Tibial artery (tissue), 4 donors: ENCODE data around the gene AGXT.

Experiments
- DNase-seq, 2 donors: peaks; one replicate each; pipeline ENCODE4 v3.0.0-alpha.2; 2019
- H3K27ac ChIP-seq, 2 donors: fragments of 200-600 bp; sonication (generic) in 1 of 2; 1 replicate in 1 of 2; 2 replicates in 1 of 2; pipeline ENCODE4 v1.5.1; 2018 to 2019; ENCODE audit warnings: mild to moderate bottlenecking in 1 of 2
- H3K27me3 ChIP-seq, 2 donors: fragments of 200-600 bp; sonication (generic) in 1 of 2; one replicate each; pipeline versions ENCODE4 v1.5.1 to v1.6.0; 2016 to 2019
- H3K36me3 ChIP-seq, 3 donors: fragments of 200-600 bp; sonication (generic) in 2 of 3; one replicate each; pipeline ENCODE4 v1.5.1; 2016 to 2019; ENCODE audit warnings: mild to moderate bottlenecking in 2 of 3
- H3K4me1 ChIP-seq, 4 donors: fragments of 200-600 bp; sonication (generic) in 2 of 4; 1 replicate in 3 of 4; 2 replicates in 1 of 4; pipeline ENCODE4 v1.5.1; 2016 to 2019
- H3K4me3 ChIP-seq, 2 donors: fragments of 200-600 bp; sonication (generic) in 1 of 2; 1 replicate in 1 of 2; 2 replicates in 1 of 2; pipeline ENCODE4 v1.5.1; 2018 to 2019; ENCODE audit warnings: mild to moderate bottlenecking in 2 of 2
- H3K9me3 ChIP-seq, 3 donors: fragments of 200-600 bp; sonication (generic) in 1 of 3; one replicate each; pipeline ENCODE4 v1.5.1; 2016 to 2019
- CTCF ChIP-seq, 2 experiments: fragments of 200-600 bp in 1 of 2; fragments of 450-650 bp in 1 of 2; IDR thresholded peaks; one replicate each; pipeline ENCODE4 v1.5.1; 2017 to 2019; ENCODE audit warnings: antibody characterized with exemption in 2 of 2, mild to moderate bottlenecking in 1 of 2, moderate library complexity in 1 of 2
- intact Hi-C: fragments of 100-400 bp; cut with DNase I; formaldehyde crosslinking; loops from one replicate; pipeline ENCODE4 v1.15.0; 2023; ENCODE audit warnings: low total_unique reads

AGXT gene

DNA sequence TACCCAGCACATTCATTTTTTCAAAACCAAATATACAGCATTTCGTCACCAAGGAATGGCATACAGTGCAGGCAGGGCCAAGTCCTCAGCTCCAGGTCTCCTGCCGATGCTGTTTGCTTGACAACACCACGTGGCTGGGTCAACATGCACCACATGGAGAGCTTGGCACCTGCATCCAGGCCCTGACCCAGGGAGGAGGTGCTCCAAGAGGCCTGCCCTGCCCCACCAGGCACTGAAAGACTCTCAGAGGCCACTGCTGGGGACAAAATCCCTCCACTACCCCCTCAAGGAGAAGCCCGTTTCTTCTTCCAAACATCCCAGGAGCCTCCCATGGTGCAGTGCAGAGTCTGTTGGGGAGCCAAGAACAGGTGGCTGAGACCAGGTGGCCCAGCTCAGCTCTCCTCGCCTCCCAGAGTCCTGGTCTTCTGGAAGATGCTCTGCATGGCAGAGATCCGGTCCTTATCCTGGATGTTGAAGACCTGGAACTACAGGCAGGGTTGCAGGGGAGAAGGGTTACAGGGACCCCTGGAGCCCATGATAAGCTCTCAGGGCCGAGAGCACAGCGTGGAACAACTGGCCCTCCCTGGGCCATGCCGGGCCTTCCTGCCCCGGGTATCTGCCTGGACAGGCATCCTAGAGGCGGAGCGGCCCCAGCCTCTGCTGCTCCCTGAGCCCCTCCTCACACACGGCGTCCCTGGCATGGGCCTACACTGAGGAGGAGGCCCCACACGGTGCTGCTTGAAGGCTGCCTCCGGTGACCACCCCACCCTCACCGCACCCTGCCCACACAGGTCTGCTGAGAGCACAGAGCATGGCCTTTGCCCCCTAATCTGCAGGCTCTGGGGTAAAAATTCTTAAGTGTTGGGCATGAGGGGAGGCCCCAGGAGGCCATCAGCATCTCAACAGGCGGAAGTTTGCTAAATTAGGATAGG lies 18.3 kb downstream of the AGXT start:
- DNase-seq, result no peak
- intact Hi-C loops, result no loop called here

DNA sequence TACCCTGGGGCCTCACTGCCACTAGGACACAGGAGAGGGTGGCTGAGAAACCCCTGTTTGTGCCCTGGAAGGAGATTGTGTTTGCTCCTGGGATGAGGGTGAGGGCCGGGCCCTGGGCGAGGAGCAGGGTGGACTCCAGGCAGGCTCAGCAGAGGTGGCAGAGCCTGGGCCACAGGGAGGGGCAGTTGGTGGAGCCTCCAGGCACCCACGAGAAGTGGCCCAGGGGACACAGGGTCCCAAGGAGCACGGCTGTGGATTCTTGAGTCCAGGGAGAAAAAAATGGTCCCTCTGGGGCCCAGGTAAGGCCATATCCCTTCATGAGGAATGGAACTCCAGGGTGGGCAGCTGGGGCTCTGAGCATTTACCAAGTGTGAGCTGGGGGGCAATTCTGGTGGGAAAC lies 19.0 kb downstream of the AGXT start:
- DNase-seq, result no peak

More for the DNA sequence above, 18.3 kb downstream of the AGXT start:
- H3K27me3 ChIP-seq, result peaks cover 0 to 12% of the 10 kb centered on the region in 2 donors
- H3K9me3 ChIP-seq, result no peaks in the 10 kb centered on the region
- no peaks in the 10 kb centered on the region for H3K36me3 ChIP-seq
- no peak overlapping the region for H3K4me3 ChIP-seq
- no peak for TF ChIP-seq CTCF (IDR thresholded peaks at IDR 0.05)
- H3K4me1 ChIP-seq, result no peaks in the 10 kb centered on the region
- H3K27ac ChIP-seq, result no peak overlapping the region

DNA sequence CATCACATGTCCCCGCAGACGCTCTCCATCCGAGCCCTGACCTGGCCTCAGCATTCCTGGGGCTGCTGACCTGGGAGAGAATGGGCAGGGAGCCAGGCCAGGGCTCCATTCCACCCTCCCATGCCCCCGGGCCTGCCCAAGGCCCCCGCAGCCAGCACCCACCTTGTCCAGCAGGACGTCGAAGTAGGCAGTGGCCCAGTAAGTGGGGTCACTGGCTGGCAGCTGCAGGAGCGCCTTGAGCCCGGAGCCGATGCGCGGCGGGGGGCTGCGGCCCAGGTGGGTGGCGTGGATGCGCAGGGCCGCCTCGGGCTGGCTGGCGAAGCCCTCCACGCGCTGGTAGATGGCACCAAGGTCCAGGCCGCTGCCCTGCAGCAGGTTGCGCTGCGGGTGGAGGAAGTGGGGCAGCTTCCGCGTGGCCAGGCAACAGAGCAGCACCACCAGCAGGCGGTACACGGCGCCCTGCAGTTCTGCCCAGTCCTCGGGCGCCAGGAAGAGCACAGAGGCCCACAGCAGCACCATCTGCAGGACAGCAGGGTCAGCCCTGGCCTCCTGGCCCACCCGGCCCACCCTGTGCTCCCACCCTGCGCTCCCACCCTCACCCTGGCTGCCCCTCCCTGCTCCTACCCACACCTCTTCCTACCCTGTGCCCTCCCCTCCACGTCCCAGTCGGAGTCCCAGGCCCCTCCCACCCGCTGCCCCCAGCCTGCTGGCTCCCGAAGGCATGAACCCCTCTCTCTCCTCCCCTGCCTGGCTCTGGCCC lies 19.7 kb downstream of the AGXT start:
- no peak overlapping the region for H3K4me3 ChIP-seq
- intact Hi-C loops, result no loop called here
- peaks cover 0 to 25% of the 10 kb centered on the region in 2 donors for H3K27me3 ChIP-seq
- no peak overlapping the region for H3K27ac ChIP-seq
- H3K4me1 ChIP-seq, result peaks cover 0 to 4% (median 0%) of the 10 kb centered on the region in 4 donors
- H3K36me3 ChIP-seq, result no peaks in the 10 kb centered on the region
- TF ChIP-seq CTCF (IDR thresholded peaks at IDR 0.05), result no peak
- H3K9me3 ChIP-seq, result no peaks in the 10 kb centered on the region
- DNase-seq, result no peak

More for the DNA sequence above, 19.0 kb downstream of the AGXT start:
- no peak for TF ChIP-seq CTCF (IDR thresholded peaks at IDR 0.05)
- intact Hi-C loops, result no loop called here
- no peaks in the 10 kb centered on the region for H3K36me3 ChIP-seq
- H3K27me3 ChIP-seq, result peaks cover 0 to 18% of the 10 kb centered on the region in 2 donors
- H3K27ac ChIP-seq, result no peak overlapping the region
- no peaks in the 10 kb centered on the region for H3K4me1 ChIP-seq
- no peak overlapping the region for H3K4me3 ChIP-seq
- no peaks in the 10 kb centered on the region for H3K9me3 ChIP-seq

GRCh38 chr2:240888890-240889573 lies 20.4 kb downstream of the AGXT start:
- no peaks in the 10 kb centered on the region for H3K36me3 ChIP-seq
- DNase-seq, result no peak
- no peaks in the 10 kb centered on the region for H3K9me3 ChIP-seq
- peaks cover 0 to 6% (median 0%) of the 10 kb centered on the region in 4 donors for H3K4me1 ChIP-seq
- no peak for TF ChIP-seq CTCF (IDR thresholded peaks at IDR 0.05)
- H3K27me3 ChIP-seq, result peaks cover 0 to 32% of the 10 kb centered on the region in 2 donors
- intact Hi-C loops, result no loop called here
- no peak overlapping the region for H3K27ac ChIP-seq
- H3K4me3 ChIP-seq, result no peak overlapping the region
